Ectodermal cell (in vitro differentiated cells): ENCODE measurements around the gene CNIH2.

Experiments used
- H3K27ac ChIP-seq: 2 replicates; pipeline ENCODE4 v1.7.0; 2013; ENCODE audit warnings: mild to moderate bottlenecking, low read depth, low read length; ENCODE audit not compliant: insufficient read depth, poor library complexity, severe bottlenecking
- H3K27me3 ChIP-seq: 2 replicates; pipeline ENCODE4 v1.7.0; 2013; ENCODE audit warnings: mild to moderate bottlenecking, low read length; ENCODE audit not compliant: insufficient read depth, control insufficient read depth, poor library complexity, severe bottlenecking
- H3K36me3 ChIP-seq: one replicate; pipeline ENCODE4 v1.7.0; 2013; ENCODE audit warnings: low read length; ENCODE audit not compliant: control insufficient read depth, insufficient read depth
- H3K4me1 ChIP-seq: one replicate; pipeline ENCODE4 v1.7.0; 2013; ENCODE audit warnings: low read length; ENCODE audit not compliant: control insufficient read depth, insufficient read depth
- H3K4me3 ChIP-seq: 2 replicates; pipeline ENCODE4 v1.7.0; 2013; ENCODE audit warnings: low read depth, low read length, control low read depth; ENCODE audit not compliant: insufficient read depth
- H3K9me3 ChIP-seq: 2 replicates; pipeline ENCODE4 v1.7.0; 2013; ENCODE audit warnings: mild to moderate bottlenecking, low read length, moderate library complexity; ENCODE audit not compliant: control insufficient read depth
- WGBS, 2 experiments: methylation state at CpG; one replicate each; pipeline ENCODE4 v1.1.7; 2013; ENCODE audit warnings: missing lambda C conversion rate in 2 of 2; 5-methylcytosine and 5-hydroxymethylcytosine counted together

The CNIH2 gene

GRCh38 chr11:66313321-66314185, 35.6 kb downstream of the CNIH2 start:
- Histone ChIP-seq H3K27me3 (peaks cover 17% of the 10 kb centered on the region), H3K4me1 (peaks cover 34% of the 10 kb centered on the region), H3K4me3 (peak overlapping the region; percentile 36), H3K9me3 (no peaks in the 10 kb centered on the region), H3K27ac (peak overlapping the region; percentile 93), H3K36me3 (no peaks in the 10 kb centered on the region)
- 21 to 22% methylated on average over 38 of the region's 38 CpGs for WGBS, 2 experiments

GRCh38 chr11:66314186-66314501, 36.2 kb downstream of the CNIH2 start:
- Histone ChIP-seq H3K4me3 (no peak overlapping the region), H3K9me3 (no peaks in the 10 kb centered on the region), H3K27ac (no peak overlapping the region), H3K36me3 (no peaks in the 10 kb centered on the region), H3K27me3 (peaks cover 17% of the 10 kb centered on the region), H3K4me1 (peaks cover 34% of the 10 kb centered on the region)
- 63 to 80% methylated on average over 1 of the region's 1 CpG for WGBS, 2 experiments

GRCh38 chr11:66314561-66315497, 36.9 kb downstream of the CNIH2 start:
- Histone ChIP-seq H3K36me3 (no peaks in the 10 kb centered on the region), H3K27ac (no peak overlapping the region), H3K9me3 (no peaks in the 10 kb centered on the region), H3K27me3 (peaks cover 17% of the 10 kb centered on the region), H3K4me3 (no peak overlapping the region), H3K4me1 (peaks cover 34% of the 10 kb centered on the region)
- 94 to 96% methylated on average over 17 of the region's 17 CpGs for WGBS, 2 experiments

- Histone ChIP-seq H3K4me1 (peaks cover 34% of the 10 kb centered on the region), H3K36me3 (no peaks in the 10 kb centered on the region), H3K27me3 (peaks cover 17% of the 10 kb centered on the region), H3K9me3 (no peaks in the 10 kb centered on the region), H3K27ac (no peak overlapping the region), H3K4me3 (no peak overlapping the region)
- 94 to 96% methylated on average over 14 of the region's 14 CpGs for WGBS, 2 experiments
These were observed 37.5 kb downstream of the CNIH2 start for GRCh38 chr11:66315498-66315885.

GRCh38 chr11:66315921-66316811, 38.2 kb downstream of the CNIH2 start:
- H3K4me3 ChIP-seq: no peak overlapping the region
- H3K27ac ChIP-seq: no peak overlapping the region
- H3K36me3 ChIP-seq: no peaks in the 10 kb centered on the region
- WGBS, 2 experiments: 92% methylated on average over 52 of the region's 52 CpGs
- peaks cover 34% of the 10 kb centered on the region for H3K4me1 ChIP-seq
- peaks cover 13% of the 10 kb centered on the region for H3K27me3 ChIP-seq
- no peaks in the 10 kb centered on the region for H3K9me3 ChIP-seq

- Histone ChIP-seq H3K36me3 (no peaks in the 10 kb centered on the region), H3K4me1 (peaks cover 34% of the 10 kb centered on the region), H3K4me3 (no peak within 1 kb of the TSS), H3K9me3 (no peaks in the 10 kb centered on the region), H3K27ac (peak within 1 kb of the TSS; percentile 36), H3K27me3 (peaks cover 11% of the 10 kb centered on the region)
- 22 to 24% methylated on average over 29 of the region's 29 CpGs for WGBS, 2 experiments
These were observed 38.9 kb downstream of the CNIH2 start, which contains the start of gene CD248 for GRCh38 chr11:66316849-66317251. Gene CD248 (minus strand): TSS chr11:66317044. CDS start chr11:66317027, 17 bp downstream.

GRCh38 chr11:66317322-66317722, 39.3 kb downstream of the CNIH2 start:
- no peaks in the 10 kb centered on the region for H3K9me3 ChIP-seq
- WGBS, 2 experiments: 40% methylated on average over 14 of the region's 14 CpGs
- peaks cover 11% of the 10 kb centered on the region for H3K27me3 ChIP-seq
- H3K27ac ChIP-seq: peak overlapping the region; percentile 36
- H3K36me3 ChIP-seq: no peaks in the 10 kb centered on the region
- H3K4me3 ChIP-seq: no peak overlapping the region
- peaks cover 34% of the 10 kb centered on the region for H3K4me1 ChIP-seq

GRCh38 chr11:66317723-66318599, 40.0 kb downstream of the CNIH2 start:
- 60 to 62% methylated on average over 14 to 15 of the region's 16 CpGs for WGBS, 2 experiments
- Histone ChIP-seq H3K9me3 (no peaks in the 10 kb centered on the region), H3K4me1 (peaks cover 34% of the 10 kb centered on the region), H3K27ac (peak overlapping the region; percentile 36), H3K27me3 (peaks cover 11% of the 10 kb centered on the region), H3K36me3 (no peaks in the 10 kb centered on the region), H3K4me3 (no peak overlapping the region)

- Histone ChIP-seq H3K27ac (no peak overlapping the region), H3K36me3 (no peaks in the 10 kb centered on the region), H3K9me3 (no peaks in the 10 kb centered on the region), H3K4me1 (peaks cover 33% of the 10 kb centered on the region), H3K4me3 (no peak overlapping the region), H3K27me3 (peaks cover 9% of the 10 kb centered on the region)
- WGBS, 2 experiments: 88 to 90% methylated on average over 3 of the region's 3 CpGs
These were observed 40.6 kb downstream of the CNIH2 start for GRCh38 chr11:66318600-66318970.
